Peyer's patch (tissue), 4 donors: ENCODE measurements around the gene RAP1GAP.

Source experiments
- POLR2A ChIP-seq, 2 donors: fragments of 450-650 bp; IDR thresholded peaks; one replicate each; pipeline ENCODE4 v1.5.1; 2017; ENCODE audit warnings: antibody characterized with exemption in 2 of 2, mild to moderate bottlenecking in 2 of 2, moderate library complexity in 2 of 2
- TF ChIP-seq, protein P1 (sequence below), 6 experiments: fragments of 450-650 bp in 4 of 6; fragments of 200-600 bp in 2 of 6; sonication (generic) in 1 of 6; IDR thresholded peaks; one replicate each; pipeline ENCODE4 v1.5.1; 2017 to 2019; ENCODE audit warnings: antibody characterized with exemption in 6 of 6, mild to moderate bottlenecking in 3 of 6, moderate library complexity in 1 of 6

DNA sequence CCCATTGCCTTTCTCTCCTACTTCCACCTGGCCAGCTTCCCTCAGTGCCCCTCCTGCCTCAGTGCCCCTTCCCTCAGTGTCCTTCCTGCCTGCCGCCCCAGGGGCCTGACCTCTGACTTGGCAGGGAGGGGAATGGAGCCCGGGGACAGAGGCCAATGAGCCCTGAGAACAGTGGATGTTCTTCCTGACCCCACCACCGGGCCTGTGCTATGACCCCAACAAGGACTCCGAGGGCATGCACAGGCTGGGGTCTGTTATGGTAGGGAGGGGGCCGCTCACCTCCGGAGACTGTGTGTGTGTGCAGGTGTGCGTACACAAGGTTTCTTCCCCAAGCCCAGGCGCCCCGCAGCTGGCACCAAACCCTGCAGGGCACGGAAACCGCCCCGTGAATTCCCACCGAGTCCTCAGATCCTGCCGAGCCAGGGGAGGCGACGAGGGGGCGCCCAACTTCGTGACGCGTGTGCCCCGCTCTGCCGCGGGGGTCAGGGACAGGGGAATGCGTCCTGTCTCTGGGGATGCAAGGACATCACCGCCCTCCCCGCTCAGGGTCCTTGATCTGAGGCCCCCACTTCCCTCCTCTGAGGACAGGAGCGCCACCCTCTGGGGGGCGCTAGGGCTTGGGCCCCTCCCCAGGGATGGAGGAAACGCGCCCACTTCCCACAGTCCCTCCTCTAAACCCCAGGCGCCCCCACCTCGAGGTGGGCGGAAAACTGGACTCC lies 766 bp downstream of the RAP1GAP start:
- TF ChIP-seq, protein P1, sequence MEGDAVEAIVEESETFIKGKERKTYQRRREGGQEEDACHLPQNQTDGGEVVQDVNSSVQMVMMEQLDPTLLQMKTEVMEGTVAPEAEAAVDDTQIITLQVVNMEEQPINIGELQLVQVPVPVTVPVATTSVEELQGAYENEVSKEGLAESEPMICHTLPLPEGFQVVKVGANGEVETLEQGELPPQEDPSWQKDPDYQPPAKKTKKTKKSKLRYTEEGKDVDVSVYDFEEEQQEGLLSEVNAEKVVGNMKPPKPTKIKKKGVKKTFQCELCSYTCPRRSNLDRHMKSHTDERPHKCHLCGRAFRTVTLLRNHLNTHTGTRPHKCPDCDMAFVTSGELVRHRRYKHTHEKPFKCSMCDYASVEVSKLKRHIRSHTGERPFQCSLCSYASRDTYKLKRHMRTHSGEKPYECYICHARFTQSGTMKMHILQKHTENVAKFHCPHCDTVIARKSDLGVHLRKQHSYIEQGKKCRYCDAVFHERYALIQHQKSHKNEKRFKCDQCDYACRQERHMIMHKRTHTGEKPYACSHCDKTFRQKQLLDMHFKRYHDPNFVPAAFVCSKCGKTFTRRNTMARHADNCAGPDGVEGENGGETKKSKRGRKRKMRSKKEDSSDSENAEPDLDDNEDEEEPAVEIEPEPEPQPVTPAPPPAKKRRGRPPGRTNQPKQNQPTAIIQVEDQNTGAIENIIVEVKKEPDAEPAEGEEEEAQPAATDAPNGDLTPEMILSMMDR (IDR thresholded peaks at IDR 0.05) = no peak
- no peak for TF ChIP-seq POLR2A (IDR thresholded peaks at IDR 0.05)
